Progenitor cell of endocrine pancreas (in vitro differentiated cells): Measurements from ENCODE around the gene RNF217. TPM values are rescaled to one million over a fixed set of nuclear protein-coding genes. Genes with fewer than 3 reads are reported as not detected.

Experiments
- DNase-seq: peaks from one replicate; pipeline ENCODE4 v3.0.0; 2021; ENCODE audit warnings: low spot score; ENCODE audit not compliant: unreplicated experiment
- H3K27ac Mint-ChIP-seq: 2 replicates; pipeline ENCODE4 v1.8.0; 2021; ENCODE audit warnings: mild to moderate bottlenecking, moderate library complexity, mixed read lengths
- H3K27me3 Mint-ChIP-seq: 2 replicates; pipeline ENCODE4 v1.8.0; 2021; ENCODE audit warnings: mixed read lengths
- H3K36me3 Mint-ChIP-seq: 2 replicates; pipeline ENCODE4 v1.8.0; 2022; ENCODE audit warnings: mixed read lengths; ENCODE audit not compliant: insufficient read depth
- H3K4me1 Mint-ChIP-seq: 2 replicates; pipeline ENCODE4 v1.8.0; 2021; ENCODE audit warnings: low read depth, mixed read lengths
- H3K4me3 Mint-ChIP-seq: 2 replicates; pipeline ENCODE4 v1.8.0; 2021; ENCODE audit warnings: low read depth, mild to moderate bottlenecking, moderate library complexity, mixed read lengths
- H3K9me3 Mint-ChIP-seq: 2 replicates; pipeline ENCODE4 v1.8.0; 2021; ENCODE audit warnings: low read depth, mixed read lengths
- total RNA-seq: library from RNA; stranded (reverse); gene quantifications from 2 replicates; pipeline ENCODE4 v1.2.1, GENCODE V29; 2021
- TF ChIP-seq, protein P1 (sequence below): fragments of 200-600 bp; sonication (generic); IDR thresholded peaks from one replicate; pipeline ENCODE4 v1.5.0; 2021; ENCODE audit warnings: antibody characterized with exemption, mild to moderate bottlenecking; ENCODE audit not compliant: unreplicated experiment

Gene RNF217
- total RNA-seq, 1 donor from 2014 or later = 22.6 TPM

DNA sequence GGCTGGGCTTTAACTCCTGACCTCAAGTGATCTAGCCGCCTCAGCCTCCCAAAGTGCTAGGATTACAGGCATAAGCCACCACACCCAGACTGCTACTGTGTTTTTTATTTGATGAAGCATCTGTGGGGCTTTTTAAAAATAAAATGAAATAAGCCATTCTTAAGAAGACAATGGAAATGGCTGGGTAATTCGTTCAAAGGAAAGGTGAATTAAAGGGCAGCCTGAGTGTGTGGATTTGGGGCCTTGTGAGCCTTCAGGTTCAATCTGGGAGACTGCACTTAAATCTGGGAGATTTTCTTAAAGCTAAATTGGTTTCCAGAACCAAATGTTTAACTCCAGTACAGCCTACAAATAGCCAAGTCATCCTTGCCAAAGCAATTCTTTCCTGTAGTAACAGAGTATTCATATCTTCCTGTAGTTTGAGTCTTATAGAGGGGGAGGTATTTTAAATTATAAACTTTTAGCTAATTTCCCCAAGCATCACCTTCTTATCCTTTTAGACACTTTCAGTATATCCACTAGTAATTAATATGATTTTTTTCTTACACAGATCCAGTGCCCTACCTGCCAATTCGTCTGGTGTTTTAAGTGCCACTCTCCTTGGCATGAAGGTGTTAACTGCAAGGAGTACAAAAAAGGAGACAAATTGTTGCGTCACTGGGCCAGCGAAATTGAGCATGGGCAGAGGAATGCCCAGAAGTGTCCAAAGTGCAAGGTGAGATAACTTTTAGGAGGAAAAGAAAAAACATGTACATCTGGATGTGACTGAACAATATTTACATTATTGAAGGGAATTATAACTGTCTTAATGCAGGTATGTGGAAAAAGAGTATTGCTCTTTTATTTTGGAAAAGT lies 95.4 kb downstream of the RNF217 start:
- no peaks in the 10 kb centered on the region for H3K4me1 Mint-ChIP-seq
- DNase-seq = no peak
- TF ChIP-seq, protein P1, sequence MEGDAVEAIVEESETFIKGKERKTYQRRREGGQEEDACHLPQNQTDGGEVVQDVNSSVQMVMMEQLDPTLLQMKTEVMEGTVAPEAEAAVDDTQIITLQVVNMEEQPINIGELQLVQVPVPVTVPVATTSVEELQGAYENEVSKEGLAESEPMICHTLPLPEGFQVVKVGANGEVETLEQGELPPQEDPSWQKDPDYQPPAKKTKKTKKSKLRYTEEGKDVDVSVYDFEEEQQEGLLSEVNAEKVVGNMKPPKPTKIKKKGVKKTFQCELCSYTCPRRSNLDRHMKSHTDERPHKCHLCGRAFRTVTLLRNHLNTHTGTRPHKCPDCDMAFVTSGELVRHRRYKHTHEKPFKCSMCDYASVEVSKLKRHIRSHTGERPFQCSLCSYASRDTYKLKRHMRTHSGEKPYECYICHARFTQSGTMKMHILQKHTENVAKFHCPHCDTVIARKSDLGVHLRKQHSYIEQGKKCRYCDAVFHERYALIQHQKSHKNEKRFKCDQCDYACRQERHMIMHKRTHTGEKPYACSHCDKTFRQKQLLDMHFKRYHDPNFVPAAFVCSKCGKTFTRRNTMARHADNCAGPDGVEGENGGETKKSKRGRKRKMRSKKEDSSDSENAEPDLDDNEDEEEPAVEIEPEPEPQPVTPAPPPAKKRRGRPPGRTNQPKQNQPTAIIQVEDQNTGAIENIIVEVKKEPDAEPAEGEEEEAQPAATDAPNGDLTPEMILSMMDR = no peak
- no peak overlapping the region for H3K4me3 Mint-ChIP-seq
- H3K27me3 Mint-ChIP-seq = no peaks in the 10 kb centered on the region
- no peak overlapping the region for H3K27ac Mint-ChIP-seq
- H3K36me3 Mint-ChIP-seq = peaks cover 3% of the 10 kb centered on the region
- no peaks in the 10 kb centered on the region for H3K9me3 Mint-ChIP-seq

GRCh38 chr6:125058546-125058945 lies 96.3 kb downstream of the RNF217 start:
- Mint-ChIP-seq H3K4me3 (no peak overlapping the region), H3K4me1 (no peaks in the 10 kb centered on the region), H3K27ac (no peak overlapping the region), H3K36me3 (peaks cover 3% of the 10 kb centered on the region), H3K9me3 (no peaks in the 10 kb centered on the region), H3K27me3 (no peaks in the 10 kb centered on the region)
- DNase-seq = no peak
- TF ChIP-seq, protein P1 = no peak

GRCh38 chr6:125063307-125063706 lies 101.1 kb downstream of the RNF217 start:
- H3K36me3 Mint-ChIP-seq = peaks cover 2% of the 10 kb centered on the region
- no peak overlapping the region for H3K27ac Mint-ChIP-seq
- TF ChIP-seq, protein P1 = no peak
- H3K9me3 Mint-ChIP-seq = no peaks in the 10 kb centered on the region
- no peaks in the 10 kb centered on the region for H3K4me1 Mint-ChIP-seq
- no peaks in the 10 kb centered on the region for H3K27me3 Mint-ChIP-seq
- DNase-seq = no peak
- no peak overlapping the region for H3K4me3 Mint-ChIP-seq

GRCh38 chr6:125066140-125066539 lies 103.9 kb downstream of the RNF217 start:
- no peak for DNase-seq
- no peaks in the 10 kb centered on the region for H3K36me3 Mint-ChIP-seq
- no peak overlapping the region for H3K27ac Mint-ChIP-seq
- H3K27me3 Mint-ChIP-seq = no peaks in the 10 kb centered on the region
- H3K9me3 Mint-ChIP-seq = no peaks in the 10 kb centered on the region
- H3K4me1 Mint-ChIP-seq = no peaks in the 10 kb centered on the region
- TF ChIP-seq, protein P1 = no peak
- no peak overlapping the region for H3K4me3 Mint-ChIP-seq

- H3K27me3 Mint-ChIP-seq = no peaks in the 10 kb centered on the region
- no peaks in the 10 kb centered on the region for H3K9me3 Mint-ChIP-seq
- no peak overlapping the region for H3K27ac Mint-ChIP-seq
- H3K4me3 Mint-ChIP-seq = no peak overlapping the region
- no peak for DNase-seq
- H3K36me3 Mint-ChIP-seq = no peaks in the 10 kb centered on the region
- H3K4me1 Mint-ChIP-seq = no peaks in the 10 kb centered on the region
- TF ChIP-seq, protein P1 = no peak
Measured at GRCh38 chr6:125066964-125067363, 104.7 kb downstream of the RNF217 start.
